SK-N-SH (cell line): ENCODE data around the gene NDUFB2.
A peak's percentile ranks its signal among the peaks of the same experiment; 100 is the strongest.

Source experiments
- FOSL2 ChIP-seq: IDR thresholded peaks from 2 replicates; pipeline ENCODE4 v1.4.0; 2012; ENCODE audit warnings: low read depth, mild to moderate bottlenecking, moderate library complexity, borderline replicate concordance
- FOXM1 ChIP-seq: IDR thresholded peaks from 2 replicates; pipeline ENCODE4 v1.4.0; 2012; ENCODE audit warnings: low read depth, mild to moderate bottlenecking
- NFIC ChIP-seq: IDR thresholded peaks from 2 replicates; pipeline ENCODE4 v1.4.0; 2012; ENCODE audit warnings: borderline replicate concordance
- RFX5 ChIP-seq: IDR thresholded peaks from 2 replicates; pipeline ENCODE4 v1.6.1; 2012; ENCODE audit warnings: mild to moderate bottlenecking, improper control_type of control experiment, low read length
- SIN3A ChIP-seq: IDR thresholded peaks from 2 replicates; pipeline ENCODE4 v1.6.1; 2012; ENCODE audit warnings: low read depth, mild to moderate bottlenecking, low read length, moderate library complexity, borderline replicate concordance
- TEAD4 ChIP-seq: IDR thresholded peaks from 2 replicates; pipeline ENCODE4 v1.4.0; 2012; ENCODE audit warnings: mild to moderate bottlenecking, borderline replicate concordance; ENCODE audit not compliant: insufficient read depth
- USF1 ChIP-seq: IDR thresholded peaks from 2 replicates; pipeline ENCODE4 v1.4.0; 2012; ENCODE audit warnings: low read depth, borderline replicate concordance
- TF ChIP-seq, protein P1 (sequence below): IDR thresholded peaks from 2 replicates; pipeline ENCODE4; 2012
- TF ChIP-seq, protein P2 (sequence below): fragments of 200-600 bp; sonication (generic); IDR thresholded peaks from 2 replicates; pipeline ENCODE4 v1.6.1; 2017; ENCODE audit warnings: antibody characterized with exemption, mild to moderate bottlenecking, moderate library complexity
- TF ChIP-seq, protein P3 (sequence below): fragments of 150-350 bp; IDR thresholded peaks from 2 replicates; pipeline ENCODE4 v1.6.1; 2017; ENCODE audit warnings: antibody characterized with exemption, low read length, low read depth, borderline replicate concordance
- TF ChIP-seq, protein P4 (sequence below): IDR thresholded peaks from 2 replicates; pipeline ENCODE4 v1.6.1; 2012; ENCODE audit warnings: mild to moderate bottlenecking, low read depth, low read length, moderate library complexity

GRCh38 chr7:140726281-140726680, 29.8 kb downstream of the NDUFB2 start:
- TF ChIP-seq, protein P1, sequence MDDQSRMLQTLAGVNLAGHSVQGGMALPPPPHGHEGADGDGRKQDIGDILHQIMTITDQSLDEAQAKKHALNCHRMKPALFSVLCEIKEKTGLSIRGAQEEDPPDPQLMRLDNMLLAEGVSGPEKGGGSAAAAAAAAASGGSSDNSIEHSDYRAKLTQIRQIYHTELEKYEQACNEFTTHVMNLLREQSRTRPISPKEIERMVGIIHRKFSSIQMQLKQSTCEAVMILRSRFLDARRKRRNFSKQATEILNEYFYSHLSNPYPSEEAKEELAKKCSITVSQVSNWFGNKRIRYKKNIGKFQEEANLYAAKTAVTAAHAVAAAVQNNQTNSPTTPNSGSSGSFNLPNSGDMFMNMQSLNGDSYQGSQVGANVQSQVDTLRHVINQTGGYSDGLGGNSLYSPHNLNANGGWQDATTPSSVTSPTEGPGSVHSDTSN = no peak
- TF ChIP-seq TEAD4 (no peak), FOXM1 (no peak), USF1 (no peak), RFX5 (no peak), NFIC (no peak), FOSL2 (no peak), SIN3A (no peak)
- TF ChIP-seq, protein P2, sequence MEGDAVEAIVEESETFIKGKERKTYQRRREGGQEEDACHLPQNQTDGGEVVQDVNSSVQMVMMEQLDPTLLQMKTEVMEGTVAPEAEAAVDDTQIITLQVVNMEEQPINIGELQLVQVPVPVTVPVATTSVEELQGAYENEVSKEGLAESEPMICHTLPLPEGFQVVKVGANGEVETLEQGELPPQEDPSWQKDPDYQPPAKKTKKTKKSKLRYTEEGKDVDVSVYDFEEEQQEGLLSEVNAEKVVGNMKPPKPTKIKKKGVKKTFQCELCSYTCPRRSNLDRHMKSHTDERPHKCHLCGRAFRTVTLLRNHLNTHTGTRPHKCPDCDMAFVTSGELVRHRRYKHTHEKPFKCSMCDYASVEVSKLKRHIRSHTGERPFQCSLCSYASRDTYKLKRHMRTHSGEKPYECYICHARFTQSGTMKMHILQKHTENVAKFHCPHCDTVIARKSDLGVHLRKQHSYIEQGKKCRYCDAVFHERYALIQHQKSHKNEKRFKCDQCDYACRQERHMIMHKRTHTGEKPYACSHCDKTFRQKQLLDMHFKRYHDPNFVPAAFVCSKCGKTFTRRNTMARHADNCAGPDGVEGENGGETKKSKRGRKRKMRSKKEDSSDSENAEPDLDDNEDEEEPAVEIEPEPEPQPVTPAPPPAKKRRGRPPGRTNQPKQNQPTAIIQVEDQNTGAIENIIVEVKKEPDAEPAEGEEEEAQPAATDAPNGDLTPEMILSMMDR = peak; percentile 63
- TF ChIP-seq, protein P3, sequence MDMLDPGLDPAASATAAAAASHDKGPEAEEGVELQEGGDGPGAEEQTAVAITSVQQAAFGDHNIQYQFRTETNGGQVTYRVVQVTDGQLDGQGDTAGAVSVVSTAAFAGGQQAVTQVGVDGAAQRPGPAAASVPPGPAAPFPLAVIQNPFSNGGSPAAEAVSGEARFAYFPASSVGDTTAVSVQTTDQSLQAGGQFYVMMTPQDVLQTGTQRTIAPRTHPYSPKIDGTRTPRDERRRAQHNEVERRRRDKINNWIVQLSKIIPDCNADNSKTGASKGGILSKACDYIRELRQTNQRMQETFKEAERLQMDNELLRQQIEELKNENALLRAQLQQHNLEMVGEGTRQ = no peak
- TF ChIP-seq, protein P4, sequence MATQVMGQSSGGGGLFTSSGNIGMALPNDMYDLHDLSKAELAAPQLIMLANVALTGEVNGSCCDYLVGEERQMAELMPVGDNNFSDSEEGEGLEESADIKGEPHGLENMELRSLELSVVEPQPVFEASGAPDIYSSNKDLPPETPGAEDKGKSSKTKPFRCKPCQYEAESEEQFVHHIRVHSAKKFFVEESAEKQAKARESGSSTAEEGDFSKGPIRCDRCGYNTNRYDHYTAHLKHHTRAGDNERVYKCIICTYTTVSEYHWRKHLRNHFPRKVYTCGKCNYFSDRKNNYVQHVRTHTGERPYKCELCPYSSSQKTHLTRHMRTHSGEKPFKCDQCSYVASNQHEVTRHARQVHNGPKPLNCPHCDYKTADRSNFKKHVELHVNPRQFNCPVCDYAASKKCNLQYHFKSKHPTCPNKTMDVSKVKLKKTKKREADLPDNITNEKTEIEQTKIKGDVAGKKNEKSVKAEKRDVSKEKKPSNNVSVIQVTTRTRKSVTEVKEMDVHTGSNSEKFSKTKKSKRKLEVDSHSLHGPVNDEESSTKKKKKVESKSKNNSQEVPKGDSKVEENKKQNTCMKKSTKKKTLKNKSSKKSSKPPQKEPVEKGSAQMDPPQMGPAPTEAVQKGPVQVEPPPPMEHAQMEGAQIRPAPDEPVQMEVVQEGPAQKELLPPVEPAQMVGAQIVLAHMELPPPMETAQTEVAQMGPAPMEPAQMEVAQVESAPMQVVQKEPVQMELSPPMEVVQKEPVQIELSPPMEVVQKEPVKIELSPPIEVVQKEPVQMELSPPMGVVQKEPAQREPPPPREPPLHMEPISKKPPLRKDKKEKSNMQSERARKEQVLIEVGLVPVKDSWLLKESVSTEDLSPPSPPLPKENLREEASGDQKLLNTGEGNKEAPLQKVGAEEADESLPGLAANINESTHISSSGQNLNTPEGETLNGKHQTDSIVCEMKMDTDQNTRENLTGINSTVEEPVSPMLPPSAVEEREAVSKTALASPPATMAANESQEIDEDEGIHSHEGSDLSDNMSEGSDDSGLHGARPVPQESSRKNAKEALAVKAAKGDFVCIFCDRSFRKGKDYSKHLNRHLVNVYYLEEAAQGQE = no peak
